H4 (cell line): Measurements from ENCODE around the gene ZFAND2B. TPM values are rescaled to one million over a fixed set of nuclear protein-coding genes. Genes with fewer than 3 reads are reported as not detected.
A peak's percentile ranks its signal among the peaks of the same experiment; 100 is the strongest.

ENCODE experiments used
- DNase-seq: peaks from one replicate; pipeline ENCODE4 v3.0.0-alpha.2; 2015; ENCODE audit warnings: low spot score
- total RNA-seq: library from RNA; depleted of rRNA; stranded (reverse); fragments of >200 nt; shearing (Covaris generic); gene quantifications from 2 replicates; pipeline ENCODE4 v1.2.3, GENCODE V29; 2014; rRNA removed

Gene ZFAND2B
- 22.7 and 37.4 TPM in 2 replicates for total RNA-seq

- DNase-seq, result peak; percentile 86
Observed at GRCh38 chr2:219206328-219207133, at the start of gene ZFAND2B. TSS of gene ZFAND2B (plus strand) at chr2:219206782. CDS start at chr2:219206988, 206 bp downstream.

- no peak for DNase-seq
Observed at GRCh38 chr2:219157396-219157795, 49.2 kb upstream of the ZFAND2B start.

- no peak for DNase-seq
Observed at GRCh38 chr2:219158025-219158424, 48.6 kb upstream of the ZFAND2B start.

- DNase-seq, result no peak
Observed at GRCh38 chr2:219158586-219158985, 48.0 kb upstream of the ZFAND2B start.

GRCh38 chr2:219159771-219160185, 46.8 kb upstream of the ZFAND2B start:
- no peak for DNase-seq

GRCh38 chr2:219160186-219161017, 46.2 kb upstream of the ZFAND2B start, which contains the start of gene NHEJ1:
TSS of gene NHEJ1 (minus strand) at chr2:219160815. CDS start at chr2:219158362, 2,453 bp downstream.
- DNase-seq, result peak; percentile 86

- no peak for DNase-seq
Observed at GRCh38 chr2:219161097-219161496, 45.5 kb upstream of the ZFAND2B start.

GRCh38 chr2:219163156-219163555, 43.4 kb upstream of the ZFAND2B start:
- no peak for DNase-seq

- no peak for DNase-seq
Observed at GRCh38 chr2:219165058-219165911, 41.3 kb upstream of the ZFAND2B start.

- DNase-seq, result no peak
Observed at GRCh38 chr2:219167997-219168396, 38.6 kb upstream of the ZFAND2B start.

- DNase-seq, result no peak
Observed at GRCh38 chr2:219168526-219168925, 38.1 kb upstream of the ZFAND2B start.

- no peak for DNase-seq
Observed at GRCh38 chr2:219168932-219169331, 37.6 kb upstream of the ZFAND2B start.

GRCh38 chr2:219169930-219170654, 36.5 kb upstream of the ZFAND2B start, which contains the start of gene SLC23A3:
TSS of gene SLC23A3 (minus strand) at chr2:219170029. CDS start at chr2:219169984, 45 bp downstream.
- no peak for DNase-seq

- peak; percentile 40 for DNase-seq
Observed at GRCh38 chr2:219171231-219171651, 35.3 kb upstream of the ZFAND2B start.

- no peak for DNase-seq
Observed at GRCh38 chr2:219172231-219173154, 34.1 kb upstream of the ZFAND2B start.

GRCh38 chr2:219173176-219173575, 33.4 kb upstream of the ZFAND2B start:
- DNase-seq, result no peak

- no peak for DNase-seq
Observed at GRCh38 chr2:219174146-219174545, 32.4 kb upstream of the ZFAND2B start.

- no peak for DNase-seq
Observed at GRCh38 chr2:219174801-219175200, 31.8 kb upstream of the ZFAND2B start.

- DNase-seq, result no peak
Observed at GRCh38 chr2:219175486-219175885, 31.1 kb upstream of the ZFAND2B start.
